C4-2B (cell line): Measurements from ENCODE around the gene TGFBI.

Source experiments
- H3K27ac ChIP-seq: fragments of 450-650 bp; 2 replicates; pipeline ENCODE4 v1.5.1; 2017
- ZFX ChIP-seq: fragments of 450-650 bp; IDR thresholded peaks from 2 replicates; pipeline ENCODE4 v1.6.1; 2017
- TF ChIP-seq, protein P1 (sequence below): fragments of 450-650 bp; conservative IDR thresholded peaks from 2 replicates; pipeline ENCODE4 v1.5.1; 2017; ENCODE audit warnings: mild to moderate bottlenecking

The TGFBI gene

GRCh38 chr5:136046246-136046645, 17.5 kb downstream of the TGFBI start:
- H3K27ac ChIP-seq: no peak overlapping the region
- no peak for TF ChIP-seq ZFX
- TF ChIP-seq, protein P1, sequence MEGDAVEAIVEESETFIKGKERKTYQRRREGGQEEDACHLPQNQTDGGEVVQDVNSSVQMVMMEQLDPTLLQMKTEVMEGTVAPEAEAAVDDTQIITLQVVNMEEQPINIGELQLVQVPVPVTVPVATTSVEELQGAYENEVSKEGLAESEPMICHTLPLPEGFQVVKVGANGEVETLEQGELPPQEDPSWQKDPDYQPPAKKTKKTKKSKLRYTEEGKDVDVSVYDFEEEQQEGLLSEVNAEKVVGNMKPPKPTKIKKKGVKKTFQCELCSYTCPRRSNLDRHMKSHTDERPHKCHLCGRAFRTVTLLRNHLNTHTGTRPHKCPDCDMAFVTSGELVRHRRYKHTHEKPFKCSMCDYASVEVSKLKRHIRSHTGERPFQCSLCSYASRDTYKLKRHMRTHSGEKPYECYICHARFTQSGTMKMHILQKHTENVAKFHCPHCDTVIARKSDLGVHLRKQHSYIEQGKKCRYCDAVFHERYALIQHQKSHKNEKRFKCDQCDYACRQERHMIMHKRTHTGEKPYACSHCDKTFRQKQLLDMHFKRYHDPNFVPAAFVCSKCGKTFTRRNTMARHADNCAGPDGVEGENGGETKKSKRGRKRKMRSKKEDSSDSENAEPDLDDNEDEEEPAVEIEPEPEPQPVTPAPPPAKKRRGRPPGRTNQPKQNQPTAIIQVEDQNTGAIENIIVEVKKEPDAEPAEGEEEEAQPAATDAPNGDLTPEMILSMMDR: no peak

- TF ChIP-seq, protein P1: no peak
- TF ChIP-seq ZFX: no peak
- no peak overlapping the region for H3K27ac ChIP-seq
Observed at GRCh38 chr5:136047858-136048257, 19.1 kb downstream of the TGFBI start.

GRCh38 chr5:136048966-136049365, 20.2 kb downstream of the TGFBI start:
- TF ChIP-seq ZFX: no peak
- TF ChIP-seq, protein P1: no peak
- no peak overlapping the region for H3K27ac ChIP-seq

DNA sequence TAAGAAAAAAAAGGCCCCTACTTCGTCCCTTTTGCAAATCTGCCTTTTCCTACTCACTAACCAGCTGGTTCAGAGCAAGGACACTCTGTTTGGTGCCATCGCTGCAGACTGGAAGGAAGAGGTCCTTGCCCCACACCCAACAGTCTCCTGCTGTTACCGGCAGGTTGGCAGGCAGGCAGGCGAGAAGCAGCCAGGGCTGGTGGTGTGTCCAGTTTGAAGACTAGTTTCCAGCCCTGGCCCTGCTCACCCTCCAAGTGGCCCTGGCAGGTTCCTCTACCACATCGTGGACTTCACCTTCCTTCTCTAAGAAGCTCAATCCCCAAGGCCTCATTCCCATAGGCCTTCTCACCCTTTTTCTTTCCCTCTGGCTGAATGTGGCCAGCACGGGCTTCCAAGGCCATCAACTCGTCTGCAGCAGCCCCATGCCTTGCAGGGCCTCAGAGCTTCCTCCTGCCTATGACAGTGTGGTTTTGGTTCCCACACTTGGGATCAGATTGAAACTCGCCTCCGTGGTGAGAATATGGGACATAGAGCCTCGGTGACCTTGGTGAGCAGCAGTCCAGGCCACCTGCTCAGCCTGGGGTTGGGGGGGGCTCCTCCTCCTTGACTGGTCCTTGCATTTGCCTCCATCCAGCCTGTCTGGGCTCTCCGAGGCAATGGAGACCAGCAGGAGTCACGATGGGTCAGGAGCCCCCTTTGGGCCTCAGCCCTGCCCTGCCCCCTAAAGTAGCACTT, 22.9 kb downstream of the TGFBI start:
- no peak overlapping the region for H3K27ac ChIP-seq
- TF ChIP-seq, protein P1: no peak
- no peak for TF ChIP-seq ZFX

GRCh38 chr5:136052692-136053335, 24.0 kb downstream of the TGFBI start:
- TF ChIP-seq, protein P1: no peak
- TF ChIP-seq ZFX: no peak
- no peak overlapping the region for H3K27ac ChIP-seq

- H3K27ac ChIP-seq: no peak overlapping the region
- no peak for TF ChIP-seq ZFX
- TF ChIP-seq, protein P1: no peak
Observed at GRCh38 chr5:136053336-136054141, 24.8 kb downstream of the TGFBI start.
